GM19397 (cell line): ENCODE measurements around the gene KRTAP6-2.

Experiments used
- ATAC-seq: cut with Tn5 transposase; IDR thresholded peaks from one replicate; pipeline ENCODE4 v1.9.1; 2021; ENCODE audit warnings: mild to moderate bottlenecking, moderate library complexity; ENCODE audit not compliant: unreplicated experiment

The KRTAP6-2 gene

GRCh38 chr21:30598802-30599201 lies at the start of gene KRTAP6-2:
KRTAP6-2 (minus strand) TSS chr21:30598902; CDS start chr21:30598874, 28 bp downstream.
- ATAC-seq: no peak

- no peak for ATAC-seq
Observed at GRCh38 chr21:30646904-30647414, 48.3 kb upstream of the KRTAP6-2 start.

- no peak for ATAC-seq
Observed at GRCh38 chr21:30642564-30642963, 43.9 kb upstream of the KRTAP6-2 start, which contains the start of gene KRTAP20-3. KRTAP20-3 (plus strand) TSS chr21:30642864.

GRCh38 chr21:30638686-30639085 lies 40.0 kb upstream of the KRTAP6-2 start:
- ATAC-seq: no peak

DNA sequence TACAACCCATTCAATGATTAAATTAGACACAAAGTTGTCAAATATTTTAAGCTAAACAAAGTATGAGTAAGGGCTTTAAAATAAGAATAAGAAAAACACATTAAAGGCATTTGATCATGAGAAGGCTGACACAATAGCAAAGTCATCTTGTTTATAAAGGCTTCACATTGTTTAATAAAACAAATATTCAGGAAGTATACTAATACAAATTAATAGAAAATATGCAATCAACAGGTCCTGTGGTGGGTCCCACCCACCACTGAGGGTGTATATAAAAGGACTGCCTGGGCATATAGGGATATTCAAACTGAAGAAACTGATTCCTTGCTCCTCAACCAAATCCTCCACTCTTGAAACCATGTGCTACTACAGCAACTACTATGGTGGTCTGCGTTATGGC lies 36.2 kb upstream of the KRTAP6-2 start, which contains the start of gene KRTAP20-2:
KRTAP20-2 (plus strand) TSS at position 301 of the 400 bp plus-strand sequence; CDS start at position 359, 58 bp downstream.
- no peak for ATAC-seq

DNA sequence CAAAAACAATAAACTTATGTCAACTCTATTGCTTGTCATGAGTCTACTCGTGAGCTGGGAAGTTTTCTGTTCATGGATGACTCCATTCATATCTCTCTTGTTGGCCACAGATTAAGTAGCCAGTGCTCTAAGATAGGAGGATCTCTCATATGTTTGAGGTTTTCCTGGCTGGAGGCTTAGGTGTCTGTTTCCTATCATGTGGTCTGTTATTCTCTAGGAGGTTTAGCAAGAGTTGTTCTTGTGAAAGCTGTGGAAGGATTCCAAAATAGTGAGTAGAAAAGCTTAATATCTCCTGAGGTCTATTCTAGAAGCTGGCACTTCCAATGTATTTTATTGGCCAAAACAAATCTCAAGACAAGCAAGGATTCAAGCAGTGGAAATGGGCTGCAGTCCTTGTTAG lies 30.5 kb upstream of the KRTAP6-2 start:
- no peak for ATAC-seq

DNA sequence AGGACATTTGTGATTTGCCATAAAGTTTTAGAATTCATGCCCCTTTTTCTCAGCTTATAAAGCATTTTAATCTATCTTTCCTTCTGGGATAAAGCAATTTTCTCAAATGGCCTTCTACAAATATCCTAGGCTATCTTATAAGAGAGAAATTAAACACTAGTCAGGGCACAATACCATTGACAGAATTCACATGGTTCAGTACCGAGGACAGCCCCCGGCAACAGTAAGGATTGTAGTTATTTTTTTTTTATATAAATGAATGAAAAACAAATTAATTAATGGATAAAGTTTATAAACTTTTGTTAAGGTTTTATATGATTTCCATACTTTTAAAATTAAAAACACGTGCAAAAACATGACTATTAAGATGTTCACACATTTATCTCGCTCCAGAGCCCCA lies 29.4 kb upstream of the KRTAP6-2 start:
- no peak for ATAC-seq

DNA sequence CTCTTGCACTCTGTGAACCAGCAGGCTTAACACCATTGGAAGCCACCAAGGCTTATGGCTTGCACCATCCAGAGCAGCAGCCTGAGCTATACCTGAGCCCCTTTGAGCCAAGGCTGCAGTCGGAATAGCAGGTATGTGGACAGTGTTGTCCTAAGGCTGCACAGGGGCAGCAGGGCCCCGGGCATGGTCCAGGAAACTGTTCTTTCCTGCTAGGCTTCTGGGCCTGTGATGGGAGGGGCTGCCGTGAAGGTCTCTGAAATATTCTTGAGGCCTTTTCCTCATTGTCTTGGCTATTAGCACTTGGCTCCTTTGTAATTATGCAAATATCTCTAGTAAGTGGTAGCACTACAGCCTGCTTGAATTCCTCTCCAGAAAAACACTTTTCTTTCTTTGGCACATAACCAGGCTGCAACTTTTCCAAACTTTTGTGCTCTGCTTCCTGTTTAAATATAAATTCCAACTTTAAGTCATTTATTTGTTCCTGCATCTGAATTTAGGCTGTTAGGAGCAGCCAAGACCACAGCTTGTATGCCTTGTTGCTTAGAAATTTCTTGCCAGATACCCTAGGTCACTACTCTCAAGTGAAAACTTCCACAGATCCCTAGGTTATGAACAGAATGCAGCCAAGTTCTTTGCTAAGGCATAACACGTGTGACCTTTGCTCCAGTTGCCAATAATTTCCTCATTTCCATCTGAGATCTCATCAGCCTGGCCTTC lies 26.9 kb upstream of the KRTAP6-2 start:
- no peak for ATAC-seq

- no peak for ATAC-seq
Observed at GRCh38 chr21:30623362-30623761, 24.7 kb upstream of the KRTAP6-2 start.

DNA sequence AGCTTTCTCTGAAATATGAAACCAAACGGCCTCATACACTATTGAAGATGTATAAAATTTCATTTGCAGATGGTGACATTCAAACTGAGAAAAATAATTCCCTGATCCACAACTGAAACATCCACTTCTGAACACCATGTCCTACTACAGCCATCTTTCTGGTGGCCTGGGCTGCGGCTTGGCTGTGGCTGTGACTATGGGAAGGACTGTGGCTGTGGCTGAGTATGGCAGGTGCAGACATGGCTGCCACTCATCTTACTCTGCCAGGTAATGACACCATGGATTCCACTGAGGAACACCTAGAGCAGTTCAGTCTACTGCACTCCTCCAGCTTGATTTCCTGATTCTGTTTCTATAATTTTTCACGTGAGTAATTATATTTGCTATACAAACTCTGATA lies 21.8 kb upstream of the KRTAP6-2 start, which contains the start of gene KRTAP20-4:
KRTAP20-4 (plus strand) TSS at position 106 of the 400 bp plus-strand sequence.
- ATAC-seq: no peak

DNA sequence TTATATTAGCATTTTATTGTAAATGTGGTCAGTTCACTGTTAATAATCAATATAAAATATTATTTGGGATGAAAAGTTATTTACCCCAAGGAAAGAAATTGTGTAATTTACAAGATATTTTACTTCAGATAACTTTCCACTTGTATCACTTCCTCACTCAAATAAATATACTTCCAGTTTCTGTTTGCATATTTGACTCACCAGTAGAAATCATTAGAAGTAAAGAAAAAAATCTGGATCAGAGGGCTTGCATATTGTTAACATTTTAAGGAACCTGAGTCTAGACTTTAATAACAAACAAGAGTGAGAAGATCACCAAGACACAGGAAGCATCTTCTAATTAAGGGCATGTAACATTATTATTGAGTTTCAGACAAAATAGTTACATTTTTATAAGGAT lies 21.4 kb upstream of the KRTAP6-2 start:
- ATAC-seq: no peak

DNA sequence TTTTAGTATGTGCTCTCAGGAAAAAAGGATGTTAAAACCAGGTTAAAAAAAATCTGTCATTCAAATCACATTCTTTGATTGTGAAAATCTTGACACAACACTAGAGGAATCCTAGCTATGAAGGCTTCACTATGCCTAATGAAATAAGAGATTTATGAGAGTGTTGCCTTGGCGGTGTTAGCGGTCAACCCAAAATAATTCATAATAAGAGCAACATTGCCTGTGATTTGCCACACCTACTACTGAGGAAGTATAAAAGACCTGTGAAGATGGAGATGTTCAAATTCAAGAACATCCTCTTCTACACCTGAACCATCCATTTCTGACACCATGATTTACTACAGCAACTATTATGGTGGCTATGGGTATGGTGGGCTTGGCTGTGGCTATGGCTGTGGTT lies 17.4 kb upstream of the KRTAP6-2 start, which contains the start of gene KRTAP20-1:
KRTAP20-1 (plus strand) TSS at position 301 of the 400 bp plus-strand sequence; CDS start at position 331, 30 bp downstream.
- ATAC-seq: no peak

DNA sequence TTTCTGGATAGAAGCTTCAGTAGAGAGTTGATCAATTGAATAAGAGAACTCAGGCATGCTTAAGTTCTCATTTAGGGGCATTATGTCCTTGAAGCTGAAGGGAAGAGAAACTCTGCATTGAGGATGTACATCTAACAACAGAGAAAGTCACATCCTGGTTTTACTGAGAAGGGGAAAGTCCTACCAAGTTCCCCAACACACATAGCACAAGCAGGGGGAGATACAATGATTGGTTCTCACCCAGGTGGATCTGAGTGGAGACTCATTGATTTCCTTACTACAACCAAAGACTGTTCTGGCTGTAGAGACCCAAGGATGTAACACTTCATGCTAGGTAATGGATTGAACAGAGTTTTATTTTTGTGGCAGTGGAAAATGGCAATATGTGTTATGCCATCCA lies 16.5 kb upstream of the KRTAP6-2 start:
- no peak for ATAC-seq

- no peak for ATAC-seq
Observed at GRCh38 chr21:30613836-30614235, 15.1 kb upstream of the KRTAP6-2 start, which contains the start of gene KRTAP6-1. KRTAP6-1 (minus strand) TSS chr21:30613930; CDS start chr21:30613904, 26 bp downstream.

DNA sequence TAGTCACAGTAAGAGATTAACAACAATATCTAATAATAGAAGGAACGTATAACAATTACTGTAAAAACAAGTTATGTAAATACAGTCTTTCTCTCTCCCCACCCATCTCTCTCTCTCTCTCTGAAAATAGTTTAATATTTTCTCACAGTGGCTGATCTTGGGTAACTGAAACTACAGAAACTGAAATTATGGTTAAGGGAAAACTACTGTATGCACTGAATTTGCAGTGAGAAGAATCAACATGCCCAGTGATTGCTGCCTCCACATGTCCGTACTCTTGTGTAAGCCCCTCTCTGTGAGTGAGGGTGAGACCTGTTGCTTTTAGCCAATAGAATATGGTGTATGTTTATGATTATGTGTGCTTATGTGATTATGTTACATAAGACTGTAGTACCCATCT lies 13.4 kb upstream of the KRTAP6-2 start:
- no peak for ATAC-seq

DNA sequence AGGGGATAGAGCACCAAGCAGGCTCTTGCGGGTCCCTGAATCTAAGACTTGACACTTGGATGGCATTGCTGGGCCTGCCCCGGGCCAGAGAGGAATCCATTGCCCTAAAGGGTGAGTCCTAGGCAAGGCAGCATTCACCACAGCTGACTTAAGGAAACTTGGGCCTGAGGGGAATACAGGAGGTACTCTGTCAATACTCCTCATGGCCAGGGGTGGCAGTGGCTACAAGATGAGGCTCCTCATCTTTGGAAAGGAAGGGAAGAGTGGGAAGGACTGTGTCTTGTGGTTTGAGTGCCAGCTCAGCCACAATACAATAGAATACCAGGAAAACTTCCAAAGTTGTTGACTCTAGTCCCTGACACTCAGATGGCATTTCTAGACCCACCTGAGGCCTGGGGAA lies 7.3 kb upstream of the KRTAP6-2 start:
- no peak for ATAC-seq

DNA sequence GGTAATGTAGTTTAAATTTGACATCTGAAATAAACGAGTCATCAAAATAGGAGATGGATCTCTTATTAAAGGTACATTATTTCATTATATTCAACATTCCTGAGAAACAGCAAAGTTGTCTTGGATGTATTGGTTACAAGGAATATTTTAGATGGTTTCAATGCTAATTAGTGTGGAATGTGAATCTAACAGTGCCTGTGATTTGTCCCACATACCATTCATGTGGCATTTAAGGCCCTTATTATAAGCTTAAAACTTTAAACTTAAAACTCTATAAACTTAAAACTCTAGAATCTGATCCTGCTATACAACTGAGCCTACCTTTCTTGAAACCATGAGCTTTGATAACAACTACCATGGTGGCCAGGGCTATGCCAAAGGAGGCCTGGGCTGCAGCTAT lies 2.1 kb upstream of the KRTAP6-2 start, which contains the start of gene KRTAP22-1:
KRTAP22-1 (plus strand) TSS at position 301 of the 400 bp plus-strand sequence.
- ATAC-seq: no peak

- ATAC-seq: no peak
Observed at GRCh38 chr21:30592140-30592539, 6.6 kb downstream of the KRTAP6-2 start, which contains the start of gene KRTAP6-3. KRTAP6-3 (plus strand) TSS chr21:30592440; CDS start chr21:30592446, 6 bp downstream.

DNA sequence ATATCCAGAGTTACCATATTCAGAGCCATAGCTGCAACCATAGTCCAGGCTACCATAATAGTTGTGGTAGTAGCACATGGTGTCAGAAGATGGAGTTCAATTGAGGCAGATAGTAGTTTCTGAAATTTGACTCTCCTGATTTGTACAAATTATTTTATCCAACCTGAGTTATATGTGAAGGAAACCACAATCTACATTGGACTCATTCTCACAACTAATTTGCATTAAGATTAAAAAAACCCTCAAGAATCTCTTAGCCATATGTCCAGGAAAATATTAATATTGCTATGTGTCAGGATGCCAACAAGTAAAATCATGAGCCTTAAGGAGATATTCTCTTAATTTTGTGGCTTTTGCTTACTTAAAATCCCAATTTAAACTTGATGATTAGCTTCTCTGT lies 8.4 kb downstream of the KRTAP6-2 start, which contains the start of gene KRTAP22-2:
KRTAP22-2 (minus strand) TSS at position 101 of the 400 bp plus-strand sequence.
- ATAC-seq: no peak

DNA sequence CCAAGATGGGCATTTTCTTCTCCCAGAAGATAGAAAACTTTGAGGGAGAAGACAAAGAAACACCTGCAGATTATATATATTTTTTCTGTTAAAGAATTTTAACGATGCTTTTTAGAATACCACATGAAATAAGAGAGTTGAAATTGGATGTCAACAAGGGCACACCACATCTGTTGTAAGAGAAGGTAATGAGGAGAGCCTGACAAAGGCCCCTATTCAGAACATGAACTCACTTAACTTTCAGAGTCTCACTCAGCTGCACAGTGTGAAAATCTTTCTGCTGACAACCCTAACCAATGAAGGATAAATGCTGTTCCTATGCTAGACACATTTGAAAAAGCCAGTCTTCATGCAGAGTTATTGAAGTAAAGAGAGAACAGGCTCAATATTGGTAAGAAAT lies 15.8 kb downstream of the KRTAP6-2 start:
- ATAC-seq: no peak

- no peak for ATAC-seq
Observed at GRCh38 chr21:30580132-30580531, 18.6 kb downstream of the KRTAP6-2 start.

- ATAC-seq: no peak
Observed at GRCh38 chr21:30579346-30579745, 19.4 kb downstream of the KRTAP6-2 start.
